ENCODE measurements around the gene TSPOAP1. TPM values are rescaled to one million over a fixed set of nuclear protein-coding genes. Genes with fewer than 3 reads are reported as not detected.
A peak's percentile ranks its signal among the peaks of the same experiment; 100 is the strongest.

The TSPOAP1 gene
- total RNA-seq, 8 experiments from 2014 or later, result 0.76 to 23.0 (median 13.2) TPM

- H3K4me1 ChIP-seq (replicated peaks in 1 of 2), result no peaks in the 10 kb centered on the region
- H3K27ac ChIP-seq, result no peak overlapping the region
- no peak overlapping the region for H3K4me3 ChIP-seq
- WGBS, 10 experiments, result 40 to 100% (median 60%) methylated on average over 1 to 7 of the region's 23 CpGs; no CpG with 5 or more reads in 5 of the 10 experiments
- in situ Hi-C loops (cut with MboI; ENCODE audit: low pct_unique_long_range_greater_than_20kb in 2 of 9, low sequenced_read_pairs in 9 of 9, unreplicated experiment in 9 of 9), result loop anchor here in 1 of 9 experiments (10.0 kb wide), 1 partner anchor 133 kb away; no protein-coding TSS in a partner anchor
- no peak for ATAC-seq (replicated peaks in 6 of 8)
Observed at GRCh38 chr17:58312021-58312630, 16.5 kb downstream of the TSPOAP1 start.

- in situ Hi-C loops (cut with MboI; ENCODE audit: low pct_unique_long_range_greater_than_20kb in 2 of 9, low sequenced_read_pairs in 9 of 9, unreplicated experiment in 9 of 9), result loop anchor here in 1 of 9 experiments (10.0 kb wide), 1 partner anchor 133 kb away; no protein-coding TSS in a partner anchor
- 83 to 100% (median 100%) methylated on average over 1 of the region's 9 CpGs; no CpG with 5 or more reads in 7 of the 10 experiments for WGBS, 10 experiments
- Histone ChIP-seq H3K4me1 (replicated peaks in 1 of 2) (no peaks in the 10 kb centered on the region), H3K4me3 (no peak overlapping the region), H3K27ac (no peak overlapping the region)
- ATAC-seq (replicated peaks in 6 of 8), result no peak
Observed at GRCh38 chr17:58311429-58311894, 17.1 kb downstream of the TSPOAP1 start.

DNA sequence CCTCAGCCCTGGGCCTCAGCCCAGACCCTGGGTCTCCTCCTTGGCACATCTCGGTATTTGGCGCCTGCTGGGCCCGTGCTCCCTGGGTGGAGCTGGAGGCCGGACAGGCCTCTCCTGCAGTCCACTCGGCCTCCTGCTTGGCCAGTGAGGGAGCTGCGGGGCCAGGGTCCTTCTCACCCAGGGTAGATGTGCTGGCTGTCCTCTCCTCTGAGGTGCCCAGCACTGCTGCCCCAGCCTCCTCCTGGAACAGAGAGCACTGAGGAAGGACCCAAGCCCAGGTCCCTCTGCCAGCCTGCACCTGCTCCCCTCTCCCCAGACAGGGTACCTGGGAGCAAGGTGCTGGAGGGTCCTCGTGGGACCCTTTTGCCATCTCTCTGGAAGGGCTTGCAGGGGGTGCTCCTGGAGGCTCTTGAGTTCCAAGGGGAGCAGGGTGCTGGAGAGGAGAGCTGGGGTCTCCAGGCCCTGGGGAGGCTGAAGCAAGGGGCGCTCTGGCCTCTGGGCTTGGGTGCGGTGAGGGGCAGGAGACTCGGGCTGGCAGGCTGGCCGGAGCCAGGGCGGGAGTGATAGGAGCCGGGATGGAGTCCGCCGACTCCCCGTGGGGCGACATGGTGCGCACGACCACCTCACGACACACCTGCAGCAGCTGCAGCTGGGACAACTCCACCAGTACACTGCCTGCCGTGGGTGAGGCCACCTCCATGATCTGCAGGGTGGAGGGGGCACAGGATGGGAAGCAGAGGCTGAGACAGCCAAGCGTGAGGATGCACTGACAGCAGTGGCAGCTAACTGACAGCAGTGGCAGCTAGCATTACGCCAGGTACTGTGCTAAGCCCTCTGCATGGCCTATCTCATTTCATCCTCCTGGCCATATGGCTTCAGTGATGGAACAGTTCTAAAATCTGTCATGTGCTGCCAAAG is 17.8 kb downstream of the TSPOAP1 start:
- no peak overlapping the region for H3K4me3 ChIP-seq
- H3K4me1 ChIP-seq (replicated peaks in 1 of 2), result no peaks in the 10 kb centered on the region
- in situ Hi-C loops (cut with MboI; ENCODE audit: low pct_unique_long_range_greater_than_20kb in 2 of 9, low sequenced_read_pairs in 9 of 9, unreplicated experiment in 9 of 9), result loop anchor here in 1 of 9 experiments (10.0 kb wide), 1 partner anchor 134 kb away; no protein-coding TSS in a partner anchor
- 80 to 83% methylated on average over 1 to 4 of the region's 23 CpGs; no CpG with 5 or more reads in 8 of the 10 experiments for WGBS, 10 experiments
- H3K27ac ChIP-seq, result no peak overlapping the region
- ATAC-seq (replicated peaks in 6 of 8), result no peak

DNA sequence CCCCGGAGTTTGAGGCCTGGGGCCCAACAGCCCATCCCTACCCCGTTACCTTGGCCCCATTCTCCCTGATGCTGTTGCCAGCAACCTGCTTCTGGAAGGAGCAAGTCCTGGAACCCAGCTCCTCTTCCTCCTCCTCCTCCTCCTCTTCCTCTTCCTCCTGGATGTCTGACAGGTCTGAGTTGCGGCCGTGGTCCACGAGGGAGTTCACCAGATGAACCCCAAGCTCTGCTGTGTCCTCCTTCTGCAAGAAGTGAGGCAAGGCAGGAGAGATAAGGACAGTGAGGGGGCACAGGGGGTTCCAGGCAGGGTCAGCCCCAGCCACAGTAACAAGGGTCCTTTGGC is 18.7 kb downstream of the TSPOAP1 start:
- Histone ChIP-seq H3K27ac (no peak overlapping the region), H3K4me1 (replicated peaks in 1 of 2) (no peaks in the 10 kb centered on the region)
- in situ Hi-C loops (cut with MboI; ENCODE audit: low pct_unique_long_range_greater_than_20kb in 2 of 9, low sequenced_read_pairs in 9 of 9, unreplicated experiment in 9 of 9), result loop anchor here in 1 of 9 experiments (10.0 kb wide), 1 partner anchor 135 kb away; no protein-coding TSS in a partner anchor

DNA sequence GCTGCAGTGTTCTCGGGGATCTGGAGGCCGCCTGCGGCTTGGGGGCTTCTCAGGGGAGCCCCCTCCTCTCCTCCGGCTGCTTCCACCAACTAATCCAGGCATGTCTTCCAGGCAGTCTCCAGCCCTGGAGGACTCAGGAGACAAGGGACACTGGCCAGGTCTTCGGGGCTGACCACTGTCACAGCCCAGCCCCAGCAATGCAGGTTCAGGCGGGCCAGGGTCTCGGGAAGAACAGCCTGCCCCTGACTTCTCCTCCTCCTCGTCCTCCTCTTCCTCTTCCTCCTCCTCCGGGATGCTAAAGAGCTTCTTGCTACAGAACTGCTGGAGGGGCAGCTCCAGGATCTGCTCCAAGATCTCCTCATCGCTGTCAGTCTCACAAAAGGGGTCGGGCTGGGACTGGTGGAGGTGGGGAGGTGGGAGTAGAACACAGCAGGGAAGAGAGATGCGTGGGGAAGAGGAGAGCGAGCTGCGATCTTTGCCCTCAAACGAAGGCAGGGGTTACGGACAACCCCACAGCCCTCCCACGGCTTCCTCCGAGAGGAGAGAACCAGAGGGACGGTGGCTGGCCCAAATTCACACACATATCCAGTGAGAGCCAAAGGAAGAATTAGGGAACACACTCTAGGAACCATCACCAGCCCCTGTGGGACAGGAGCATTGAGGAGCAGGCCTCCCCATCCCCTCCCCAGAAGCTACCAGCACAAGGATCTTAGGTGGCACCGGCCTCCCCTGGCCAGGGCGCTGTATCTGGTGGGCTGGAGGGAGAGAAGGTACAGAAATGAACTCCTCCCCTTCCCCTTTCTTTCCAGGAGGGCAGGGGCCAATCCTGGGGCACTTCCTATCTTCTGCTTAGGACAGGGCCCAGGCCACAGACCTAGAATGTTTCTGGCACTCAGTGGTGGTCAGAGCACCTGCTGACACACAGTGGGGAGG is 19.3 kb downstream of the TSPOAP1 start:
- WGBS, 10 experiments, result 70 to 100% (median 79%) methylated on average over 1 to 9 of the region's 21 CpGs; no CpG with 5 or more reads in 6 of the 10 experiments
- H3K4me1 ChIP-seq (replicated peaks in 1 of 2), result no peaks in the 10 kb centered on the region
- ATAC-seq (replicated peaks in 6 of 8), result no peak
- no peak overlapping the region for H3K4me3 ChIP-seq
- no peak overlapping the region for H3K27ac ChIP-seq
- in situ Hi-C loops (cut with MboI; ENCODE audit: low pct_unique_long_range_greater_than_20kb in 2 of 9, low sequenced_read_pairs in 9 of 9, unreplicated experiment in 9 of 9), result no loop called here

More for the DNA sequence above, 18.7 kb downstream of the TSPOAP1 start:
- WGBS, 10 experiments, result 60 to 73% methylated on average over 1 to 3 of the region's 5 CpGs; no CpG with 5 or more reads in 8 of the 10 experiments
- ATAC-seq (replicated peaks in 6 of 8), result no peak
- H3K4me3 ChIP-seq, result no peak overlapping the region

- 16 to 100% (median 63%) methylated on average over 1 to 5 of the region's 32 CpGs; no CpG with 5 or more reads in 5 of the 10 experiments for WGBS, 10 experiments
- Histone ChIP-seq H3K27ac (no peak overlapping the region), H3K4me1 (replicated peaks in 1 of 2) (no peaks in the 10 kb centered on the region), H3K4me3 (no peak overlapping the region)
- ATAC-seq (replicated peaks in 6 of 8), result peak in 3 of 8 experiments; percentile 18 to 62 (median 51)
- in situ Hi-C loops (cut with MboI; ENCODE audit: low pct_unique_long_range_greater_than_20kb in 2 of 9, low sequenced_read_pairs in 9 of 9, unreplicated experiment in 9 of 9), result no loop called here
Observed at GRCh38 chr17:58308173-58308984, 20.2 kb downstream of the TSPOAP1 start.

DNA sequence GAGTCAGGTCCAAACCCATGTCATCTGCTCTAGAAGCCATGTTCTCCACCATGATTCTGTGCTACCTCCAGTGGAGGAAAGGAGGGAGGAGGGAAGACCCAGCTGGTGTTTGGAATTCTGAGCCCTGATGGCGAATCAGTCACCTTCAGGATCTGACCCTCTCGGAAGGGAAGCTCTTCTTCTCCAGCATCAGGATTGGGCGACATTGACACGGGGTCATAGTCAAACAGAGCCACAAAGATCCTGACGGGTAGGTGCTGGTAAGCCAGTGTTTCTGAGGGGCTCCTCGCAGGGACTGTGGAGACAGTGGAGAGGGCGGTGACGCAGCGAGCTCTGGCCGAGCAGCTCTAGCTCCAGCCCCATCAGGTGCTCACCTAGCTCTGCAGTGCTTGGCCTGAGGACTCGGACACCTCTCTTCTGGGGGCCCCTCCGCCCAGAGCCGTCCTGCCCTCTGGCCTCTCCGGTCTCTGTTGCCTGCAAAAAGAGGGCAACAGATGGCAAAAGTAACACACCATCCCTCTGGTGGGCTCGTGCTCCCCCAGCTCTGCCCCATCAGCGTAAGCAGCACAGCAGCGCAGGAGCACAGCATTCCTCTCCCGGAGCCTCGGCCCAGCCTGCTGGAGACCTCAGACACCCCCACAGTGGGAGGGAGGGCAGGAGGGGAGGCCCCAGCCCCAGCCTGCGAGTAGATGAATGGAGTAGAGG is 21.0 kb downstream of the TSPOAP1 start:
- Histone ChIP-seq H3K4me3 (no peak overlapping the region), H3K4me1 (replicated peaks in 1 of 2) (no peaks in the 10 kb centered on the region), H3K27ac (no peak overlapping the region)
- no peak for ATAC-seq (replicated peaks in 6 of 8)
- WGBS, 10 experiments, result 33 to 80% (median 45%) methylated on average over 1 to 9 of the region's 20 CpGs; no CpG with 5 or more reads in 4 of the 10 experiments
- in situ Hi-C loops (cut with MboI; ENCODE audit: low pct_unique_long_range_greater_than_20kb in 2 of 9, low sequenced_read_pairs in 9 of 9, unreplicated experiment in 9 of 9), result no loop called here

DNA sequence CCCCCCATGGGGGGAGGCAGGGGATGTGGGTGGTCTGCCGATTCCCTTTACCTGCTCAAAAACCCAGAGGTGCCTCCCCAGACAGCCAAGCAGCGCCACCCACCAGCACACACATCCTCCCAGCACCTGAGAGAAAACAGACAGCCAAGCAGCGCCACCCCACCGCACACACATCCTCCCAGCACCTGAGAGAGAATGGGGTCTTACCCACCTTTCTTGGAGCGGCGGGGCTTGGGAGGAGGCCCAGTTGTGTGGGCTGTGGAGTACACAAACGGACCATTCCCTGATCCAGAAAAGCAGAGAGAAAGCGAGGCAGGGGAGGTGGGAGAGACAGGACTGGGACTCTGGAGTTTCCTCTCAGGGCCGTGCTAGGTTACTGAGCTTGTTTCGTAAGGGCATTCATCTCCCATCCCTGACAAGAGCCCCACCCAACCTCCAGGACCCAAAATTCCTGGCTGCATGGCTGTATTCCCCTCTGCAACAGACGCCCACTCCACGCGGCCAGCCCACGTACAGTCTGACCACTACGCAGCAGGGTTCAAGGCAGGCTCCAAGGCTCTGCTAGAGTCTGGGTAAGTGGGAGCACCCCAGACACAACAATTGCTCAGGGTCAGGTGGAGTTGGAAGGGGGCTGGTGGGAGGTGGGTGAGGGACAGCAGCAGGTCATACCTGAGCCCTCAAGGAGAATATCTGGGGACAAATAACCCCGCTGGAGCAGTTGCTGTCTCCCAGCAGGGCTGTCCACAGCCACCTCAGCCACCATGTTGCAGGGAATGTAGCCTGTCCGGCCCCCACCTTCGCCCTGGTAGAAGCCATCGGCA is 22.3 kb downstream of the TSPOAP1 start:
- in situ Hi-C loops (cut with MboI; ENCODE audit: low pct_unique_long_range_greater_than_20kb in 2 of 9, low sequenced_read_pairs in 9 of 9, unreplicated experiment in 9 of 9), result no loop called here
- WGBS, 10 experiments, result 52 to 90% (median 76%) methylated on average over 1 to 10 of the region's 19 CpGs; no CpG with 5 or more reads in 5 of the 10 experiments
- ATAC-seq (replicated peaks in 6 of 8), result no peak

GRCh38 chr17:58305626-58306025 is 23.0 kb downstream of the TSPOAP1 start:
- no peak for ATAC-seq (replicated peaks in 6 of 8)
- in situ Hi-C loops (cut with MboI; ENCODE audit: low pct_unique_long_range_greater_than_20kb in 2 of 9, low sequenced_read_pairs in 9 of 9, unreplicated experiment in 9 of 9), result no loop called here
- H3K4me1 ChIP-seq (replicated peaks in 1 of 2), result no peaks in the 10 kb centered on the region
- H3K27ac ChIP-seq, result no peak overlapping the region
- no peak overlapping the region for H3K4me3 ChIP-seq
- WGBS, 10 experiments, result no CpG with 5 or more reads among the region's 8 CpGs

More for the DNA sequence above, 22.3 kb downstream of the TSPOAP1 start:
- Histone ChIP-seq H3K4me3 (no peak overlapping the region), H3K4me1 (replicated peaks in 1 of 2) (no peaks in the 10 kb centered on the region), H3K27ac (no peak overlapping the region)

- WGBS, 10 experiments, result 0 to 100% (median 81%) methylated on average over 1 to 5 of the region's 14 CpGs; no CpG with 5 or more reads in 6 of the 10 experiments
- Histone ChIP-seq H3K4me3 (no peak overlapping the region), H3K27ac (no peak overlapping the region), H3K4me1 (replicated peaks in 1 of 2) (no peaks in the 10 kb centered on the region)
- ATAC-seq (replicated peaks in 6 of 8), result no peak
- in situ Hi-C loops (cut with MboI; ENCODE audit: low pct_unique_long_range_greater_than_20kb in 2 of 9, low sequenced_read_pairs in 9 of 9, unreplicated experiment in 9 of 9), result no loop called here
Observed at GRCh38 chr17:58304750-58305486, 23.7 kb downstream of the TSPOAP1 start.
